HCT116 (cell line): ENCODE data around the gene CYP11A1. TPM values are rescaled to one million over a fixed set of nuclear protein-coding genes. Genes with fewer than 3 reads are reported as not detected.

Experiments
- ATAC-seq: fragments of 200-7000 bp; cut with Tn5 transposase; 2 replicates; pipeline ENCODE4 v1.9.1; 2020; ENCODE audit warnings: mild to moderate bottlenecking, moderate library complexity
- BruUV-seq: library from RNA; stranded (reverse); fragments of 400-500 nt; replicated peaks from 2 replicates; lab custom pipeline; 2021; lab: Mats Ljungman, UMichigan
- CTCF ChIA-PET: fragments of 300-600 bp; sonication (Branson Sonifier 250); formaldehyde crosslinking; loops from one replicate; lab custom pipeline; 2021; ENCODE audit warnings: antibody characterized with exemption; lab: Charles Lee
- POLR2A ChIA-PET: fragments of 300-600, 350-600 bp; sonication (Branson Sonifier 250); formaldehyde crosslinking; loops from one replicate; lab custom pipeline; 2021; ENCODE audit warnings: antibody characterized with exemption; lab: Charles Lee
- RAD21 ChIA-PET, 2 experiments: fragments of 300-600 bp; sonication (Branson Sonifier 250); formaldehyde crosslinking; loops; one replicate each; lab custom pipeline; 2023; ENCODE audit warnings: low total read pairs in 2 of 2; ENCODE audit not compliant: uncharacterized antibody in 2 of 2, unreplicated experiment in 2 of 2, low non-redundant PET in 1 of 2; lab: Charles Lee
- DNase-seq: peaks from one replicate; pipeline ENCODE4 v3.0.0-alpha.2; 2010; ENCODE audit warnings: low read depth, low spot score
- H2AFZ ChIP-seq: fragments of 200-600 bp; shearing (Covaris generic), sonication (generic); 2 replicates; pipeline ENCODE4 v1.6.1; 2017; ENCODE audit warnings: low read depth, mixed run types, mixed read lengths, antibody characterized with exemption, low read length; ENCODE audit not compliant: poor library complexity, severe bottlenecking
- H3K27ac ChIP-seq: 2 replicates; pipeline ENCODE4 v1.5.1; 2012; ENCODE audit warnings: low read depth, low read length
- H3K27me3 ChIP-seq: fragments of 200-600 bp; sonication (generic); 2 replicates; pipeline ENCODE4 v1.6.1; 2016; ENCODE audit warnings: mixed run types, low read length, mixed read lengths; ENCODE audit not compliant: insufficient read depth
- H3K36me3 ChIP-seq, 2 experiments: fragments of 200-500 bp in 1 of 2; fragments of 200-600 bp in 1 of 2; sonication (Bioruptor generic) in 1 of 2; sonication (generic) in 1 of 2; 2 replicates each; pipeline versions ENCODE4 v1.5.1 to v1.6.1; 2014 to 2016; ENCODE audit warnings: low read length in 2 of 2, inconsistent platforms in 1 of 2, mixed read lengths in 1 of 2, mixed run types in 1 of 2; ENCODE audit not compliant: insufficient read depth in 2 of 2, control insufficient read depth in 1 of 2
- H3K4me1 ChIP-seq, 2 experiments: fragments of 200-600 bp in 1 of 2; sonication (generic) in 1 of 2; 2 replicates each; pipeline versions ENCODE4 v1.5.1 to v1.6.1; 2012 to 2017; ENCODE audit warnings: low read length in 2 of 2, inconsistent platforms in 1 of 2, mild to moderate bottlenecking in 1 of 2, mixed read lengths in 1 of 2, mixed run types in 1 of 2, moderate library complexity in 1 of 2; ENCODE audit not compliant: insufficient read depth in 2 of 2, control insufficient read depth in 1 of 2
- H3K4me2 ChIP-seq: fragments of 200-600 bp; sonication (generic); 2 replicates; pipeline ENCODE4 v1.6.1; 2017; ENCODE audit warnings: mixed run types, low read length, mixed read lengths
- H3K4me3 ChIP-seq, 2 experiments: fragments of 200-600 bp in 1 of 2; sonication (generic) in 1 of 2; replicated peaks in 1 of 2; 2 replicates each; pipeline ENCODE4 v1.5.1; 2011 to 2016; ENCODE audit warnings: low read length in 2 of 2, control low read depth in 1 of 2, low read depth in 1 of 2, mild to moderate bottlenecking in 1 of 2, mixed read lengths in 1 of 2, mixed run types in 1 of 2
- H3K79me2 ChIP-seq: fragments of 200-600 bp; sonication (generic); 2 replicates; pipeline ENCODE4 v1.6.1; 2017; ENCODE audit warnings: mild to moderate bottlenecking, mixed run types, low read length, moderate library complexity, mixed read lengths; ENCODE audit not compliant: insufficient read depth
- H3K9ac ChIP-seq: fragments of 200-600 bp; sonication (generic); 2 replicates; pipeline ENCODE4 v1.6.1; 2016; ENCODE audit warnings: low read length, mixed read lengths
- H3K9me2 ChIP-seq: fragments of 200-600 bp; sonication (generic), shearing (Covaris generic); 2 replicates; pipeline ENCODE4 v1.6.1; 2017; ENCODE audit warnings: mixed run types, mild to moderate bottlenecking, moderate library complexity; ENCODE audit not compliant: insufficient read depth
- H3K9me3 ChIP-seq, 2 experiments: fragments of 200-500 bp in 1 of 2; fragments of 200-600 bp in 1 of 2; sonication (Bioruptor generic) in 1 of 2; sonication (generic) in 1 of 2; 2 replicates each; pipeline ENCODE4 v1.6.1; 2014 to 2017; ENCODE audit warnings: low read length in 2 of 2, mixed read lengths in 2 of 2, inconsistent platforms in 1 of 2, low read depth in 1 of 2, mild to moderate bottlenecking in 1 of 2, mixed run types in 1 of 2, moderate library complexity in 1 of 2; ENCODE audit not compliant: control insufficient read depth in 1 of 2, insufficient read depth in 1 of 2
- H4K20me1 ChIP-seq: fragments of 200-600 bp; sonication (generic), shearing (Covaris generic); 2 replicates; pipeline ENCODE4 v1.6.1; 2017; ENCODE audit warnings: mixed run types, mild to moderate bottlenecking, moderate library complexity; ENCODE audit not compliant: insufficient read depth
- CBX3 ChIP-seq: IDR thresholded peaks from 2 replicates; pipeline ENCODE4 v1.6.1; 2012; ENCODE audit warnings: low read depth
- CEBPB ChIP-seq: IDR thresholded peaks from 2 replicates; pipeline ENCODE4 v1.6.1; 2012; ENCODE audit warnings: low read depth
- EGR1 ChIP-seq: IDR thresholded peaks from 2 replicates; pipeline ENCODE4 v1.6.1; 2012; ENCODE audit warnings: low read depth
- EZH2 ChIP-seq: fragments of 200-600 bp; sonication (generic); IDR thresholded peaks from 2 replicates; pipeline ENCODE4 v1.6.1; 2017; ENCODE audit warnings: antibody characterized with exemption, mixed run types
- EZH2phosphoT487 ChIP-seq: fragments of 200-600 bp; IDR thresholded peaks from 2 replicates; pipeline ENCODE4 v1.6.1; 2018; ENCODE audit warnings: antibody characterized with exemption, borderline replicate concordance
- JUND ChIP-seq: IDR thresholded peaks from 2 replicates; pipeline ENCODE4 v1.6.1; 2012
- RAD21 ChIP-seq: IDR thresholded peaks from 2 replicates; pipeline ENCODE4 v1.6.1; 2012; ENCODE audit warnings: low read depth, mild to moderate bottlenecking
- SIN3A ChIP-seq: IDR thresholded peaks from 2 replicates; pipeline ENCODE4 v1.6.1; 2012; ENCODE audit warnings: low read depth
- SP1 ChIP-seq: IDR thresholded peaks from 2 replicates; pipeline ENCODE4 v1.6.1; 2012; ENCODE audit warnings: low read depth
- SRF ChIP-seq: IDR thresholded peaks from 2 replicates; pipeline ENCODE4 v1.6.1; 2012; ENCODE audit warnings: low read depth
- TCF7L2 ChIP-seq: IDR thresholded peaks from 2 replicates; pipeline ENCODE4 v1.7.0; 2011; ENCODE audit warnings: borderline replicate concordance, inconsistent platforms; ENCODE audit not compliant: insufficient read depth, insufficient read length; ENCODE audit errors: extremely low read depth
- ZFX ChIP-seq: fragments of 450-650 bp; IDR thresholded peaks from 2 replicates; pipeline ENCODE4 v1.6.1; 2017
- ZNF274 ChIP-seq: fragments of 200-500 bp; sonication (Bioruptor generic); IDR thresholded peaks from 2 replicates; pipeline ENCODE4 v1.6.1; 2014; ENCODE audit warnings: mild to moderate bottlenecking, low read depth, low read length, inconsistent platforms
- intact Hi-C: fragments of 100-400 bp; cut with micrococcal nuclease; formaldehyde crosslinking; loops from 2 replicates; pipeline ENCODE4 v1.10.0; 2022
- total RNA-seq: library from RNA; stranded (reverse); gene quantifications from one replicate; pipeline ENCODE4 v1.2.1, GENCODE V29; 2021; ENCODE audit not compliant: unreplicated experiment
- TF ChIP-seq, protein P1 (sequence below), 3 experiments: fragments of 200-600 bp in 1 of 3; sonication (generic) in 1 of 3; IDR thresholded peaks in 2 of 3; conservative IDR thresholded peaks in 1 of 3; 2 replicates each; pipeline ENCODE4 v1.5.1; 2012 to 2017; ENCODE audit warnings: low read depth in 2 of 3, low read length in 2 of 3, antibody characterized with exemption in 1 of 3, borderline replicate concordance in 1 of 3, control low read depth in 1 of 3, mild to moderate bottlenecking in 1 of 3, mixed read lengths in 1 of 3, mixed run types in 1 of 3, moderate library complexity in 1 of 3; ENCODE audit not compliant: insufficient read depth in 1 of 3
- TF ChIP-seq, protein P2 (sequence below): IDR thresholded peaks from 2 replicates; pipeline ENCODE4 v1.6.1; 2011; ENCODE audit warnings: mild to moderate bottlenecking, low read length, moderate library complexity; ENCODE audit not compliant: insufficient replicate concordance; ENCODE audit errors: extremely low read depth

CYP11A1 gene
- total RNA-seq, 1 experiment from 2014 or later, result 0.57 TPM

GRCh38 chr15:74400313-74400860 lies 32.9 kb upstream of the CYP11A1 start:
- BruUV-seq, result TSS peak; percentile 51
- Histone ChIP-seq H3K9me3 (no peaks in the 10 kb centered on the region), H3K79me2 (no peaks in the 10 kb centered on the region), H3K27me3 (no peaks in the 10 kb centered on the region), H3K4me3 (peak overlapping the region in 1 of 2 experiments; percentile 49; a peak in 2 of 4 replicates), H3K36me3 (no peaks in the 10 kb centered on the region), H3K9me2 (no peaks in the 10 kb centered on the region), H3K27ac (peak overlapping the region; percentile 40), H3K4me2 (peak overlapping the region; percentile 79), H3K4me1 (peaks cover 61 to 81% of the 10 kb centered on the region in 2 experiments), H2AFZ (no peak overlapping the region), H3K9ac (peak overlapping the region; percentile 61), H4K20me1 (no peaks in the 10 kb centered on the region)
- intact Hi-C loops, result no loop called here
- POLR2A ChIA-PET, result interaction anchor here (0.7 to 1.5 kb wide), 3 partner anchors 17 to 31 kb away, joined by 3 to 6 read pairs (median 4); no protein-coding TSS in a partner anchor
- no peak for ATAC-seq
- TF ChIP-seq SIN3A (no peak), EZH2 (no peak), ZFX (no peak), EZH2phosphoT487 (no peak), ZNF274 (no peak), SRF (no peak), RAD21 (no peak), EGR1 (no peak), SP1 (no peak), CEBPB (no peak), JUND (no peak), CBX3 (no peak), TCF7L2 (no peak)
- TF ChIP-seq, protein P1, sequence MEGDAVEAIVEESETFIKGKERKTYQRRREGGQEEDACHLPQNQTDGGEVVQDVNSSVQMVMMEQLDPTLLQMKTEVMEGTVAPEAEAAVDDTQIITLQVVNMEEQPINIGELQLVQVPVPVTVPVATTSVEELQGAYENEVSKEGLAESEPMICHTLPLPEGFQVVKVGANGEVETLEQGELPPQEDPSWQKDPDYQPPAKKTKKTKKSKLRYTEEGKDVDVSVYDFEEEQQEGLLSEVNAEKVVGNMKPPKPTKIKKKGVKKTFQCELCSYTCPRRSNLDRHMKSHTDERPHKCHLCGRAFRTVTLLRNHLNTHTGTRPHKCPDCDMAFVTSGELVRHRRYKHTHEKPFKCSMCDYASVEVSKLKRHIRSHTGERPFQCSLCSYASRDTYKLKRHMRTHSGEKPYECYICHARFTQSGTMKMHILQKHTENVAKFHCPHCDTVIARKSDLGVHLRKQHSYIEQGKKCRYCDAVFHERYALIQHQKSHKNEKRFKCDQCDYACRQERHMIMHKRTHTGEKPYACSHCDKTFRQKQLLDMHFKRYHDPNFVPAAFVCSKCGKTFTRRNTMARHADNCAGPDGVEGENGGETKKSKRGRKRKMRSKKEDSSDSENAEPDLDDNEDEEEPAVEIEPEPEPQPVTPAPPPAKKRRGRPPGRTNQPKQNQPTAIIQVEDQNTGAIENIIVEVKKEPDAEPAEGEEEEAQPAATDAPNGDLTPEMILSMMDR (IDR thresholded peaks at IDR 0.05 in 2 of 3, conservative IDR thresholded peaks at IDR 0.05 in 1 of 3; ENCODE audit: borderline replicate concordance in 1 of 3, insufficient read depth in 1 of 3, low read depth in 2 of 3, low read length in 2 of 3), result no peak
- TF ChIP-seq, protein P2, sequence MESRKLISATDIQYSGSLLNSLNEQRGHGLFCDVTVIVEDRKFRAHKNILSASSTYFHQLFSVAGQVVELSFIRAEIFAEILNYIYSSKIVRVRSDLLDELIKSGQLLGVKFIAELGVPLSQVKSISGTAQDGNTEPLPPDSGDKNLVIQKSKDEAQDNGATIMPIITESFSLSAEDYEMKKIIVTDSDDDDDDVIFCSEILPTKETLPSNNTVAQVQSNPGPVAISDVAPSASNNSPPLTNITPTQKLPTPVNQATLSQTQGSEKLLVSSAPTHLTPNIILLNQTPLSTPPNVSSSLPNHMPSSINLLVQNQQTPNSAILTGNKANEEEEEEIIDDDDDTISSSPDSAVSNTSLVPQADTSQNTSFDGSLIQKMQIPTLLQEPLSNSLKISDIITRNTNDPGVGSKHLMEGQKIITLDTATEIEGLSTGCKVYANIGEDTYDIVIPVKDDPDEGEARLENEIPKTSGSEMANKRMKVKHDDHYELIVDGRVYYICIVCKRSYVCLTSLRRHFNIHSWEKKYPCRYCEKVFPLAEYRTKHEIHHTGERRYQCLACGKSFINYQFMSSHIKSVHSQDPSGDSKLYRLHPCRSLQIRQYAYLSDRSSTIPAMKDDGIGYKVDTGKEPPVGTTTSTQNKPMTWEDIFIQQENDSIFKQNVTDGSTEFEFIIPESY, result no peak
- CTCF ChIA-PET, result interaction anchor here (1.1 kb wide), 1 partner anchor 18 kb away, joined by 3 read pairs; no protein-coding TSS in a partner anchor
- RAD21 ChIA-PET, result interaction anchor here in 1 of 2 experiments (0.7 kb wide), 1 partner anchor 39 kb away, joined by 3 read pairs; no protein-coding TSS in a partner anchor
- DNase-seq, result no peak
